HepG2 (cell line): ENCODE measurements around the gene ADGRL3. TPM values are rescaled to one million over a fixed set of nuclear protein-coding genes. Genes with fewer than 3 reads are reported as not detected.

Source experiments
- ATAC-seq: fragments of 200-7000 bp; cut with Tn5 transposase; 3 replicates; pipeline ENCODE4 v1.9.1; 2020; ENCODE audit warnings: mild to moderate bottlenecking, moderate library complexity
- BruUV-seq: library from RNA; stranded (reverse); fragments of 400-500 nt; replicated peaks from 2 replicates; lab custom pipeline; 2021; lab: Mats Ljungman, UMichigan
- CTCF ChIA-PET: fragments of 300-600 bp; formaldehyde crosslinking; extraction: SDS; loops from one replicate; lab custom pipeline; 2021; ENCODE audit warnings: low total read pairs, inconsistent platforms, low intra/inter-chr PET ratio; lab: Yijun Ruan, JAX
- POLR2A ChIA-PET: fragments of 350-600 bp; sonication (Branson Sonifier 250); formaldehyde crosslinking; loops from one replicate; lab custom pipeline; 2020; ENCODE audit warnings: antibody characterized with exemption, inconsistent platforms; lab: Yijun Ruan, JAX
- DNase-seq: peaks from one replicate; pipeline ENCODE4 v3.0.0-alpha.2; 2015; ENCODE audit warnings: low spot score
- FAIRE-seq: peaks from 3 replicates; lab custom pipeline; 2011; peaks lifted over from hg19 to GRCh38; lab: Jason Lieb, UNC
- H2AFZ ChIP-seq: one replicate; pipeline ENCODE4 v1.6.1; 2011; ENCODE audit warnings: low read length, inconsistent platforms
- H3K27ac ChIP-seq: fragments of 300-600 bp; 3 replicates; pipeline ENCODE4 v1.8.0; 2011; ENCODE audit warnings: mixed run types, mild to moderate bottlenecking, mixed read lengths, low read length, inconsistent platforms; ENCODE audit not compliant: insufficient read depth; ENCODE audit errors: extremely low read length
- H3K27me3 ChIP-seq, 2 experiments: fragments of 200-600 bp in 1 of 2; 2 replicates in 1 of 2; 3 replicates in 1 of 2; pipeline versions ENCODE4 v1.6.0 to v1.8.0; 2011; ENCODE audit warnings: low read length in 2 of 2, mild to moderate bottlenecking in 2 of 2, moderate library complexity in 2 of 2, inconsistent platforms in 1 of 2; ENCODE audit not compliant: insufficient read depth in 2 of 2, control insufficient read depth in 1 of 2
- H3K36me3 ChIP-seq, 2 experiments: fragments of 200-600 bp in 1 of 2; replicated peaks in 1 of 2; 2 replicates in 1 of 2; 3 replicates in 1 of 2; pipeline versions ENCODE4 v1.5.1 to v1.8.0; 2011; ENCODE audit warnings: low read length in 2 of 2, inconsistent platforms in 1 of 2; ENCODE audit not compliant: insufficient read depth in 2 of 2, control insufficient read depth in 1 of 2
- H3K4me1 ChIP-seq: 2 replicates; pipeline ENCODE4 v1.5.1; 2012; ENCODE audit warnings: low read length, inconsistent platforms; ENCODE audit not compliant: insufficient read depth
- H3K4me2 ChIP-seq: 2 replicates; pipeline ENCODE4 v1.6.0; 2011; ENCODE audit warnings: low read depth, low read length, inconsistent platforms
- H3K4me3 ChIP-seq, 3 experiments: fragments of 200-600 bp in 1 of 3; sonication (generic), shearing (Covaris generic) in 1 of 3; replicated peaks in 1 of 3; 2 replicates each; pipeline ENCODE4 v1.5.1; 2011 to 2016; ENCODE audit warnings: low read length in 3 of 3, inconsistent platforms in 2 of 3, low read depth in 2 of 3, mild to moderate bottlenecking in 2 of 3, control low read depth in 1 of 3, mixed read lengths in 1 of 3; ENCODE audit not compliant: insufficient read depth in 1 of 3
- H3K79me2 ChIP-seq: one replicate; pipeline ENCODE4 v1.6.1; 2011; ENCODE audit warnings: low read length, inconsistent platforms; ENCODE audit not compliant: insufficient read depth
- H3K9ac ChIP-seq: 2 replicates; pipeline ENCODE4 v1.6.0; 2011; ENCODE audit warnings: mild to moderate bottlenecking, low read depth, low read length, inconsistent platforms; ENCODE audit not compliant: insufficient read depth
- H3K9me3 ChIP-seq: 2 replicates; pipeline ENCODE4 v1.5.1; 2012; ENCODE audit warnings: mild to moderate bottlenecking, low read length
- H4K20me1 ChIP-seq: 2 replicates; pipeline ENCODE4 v1.6.0; 2011; ENCODE audit warnings: inconsistent platforms, mild to moderate bottlenecking, low read length, moderate library complexity; ENCODE audit not compliant: insufficient read depth
- AGO2 ChIP-seq: fragments of 200-400 bp; formaldehyde crosslinking; optimal IDR thresholded peaks from 2 replicates; pipeline ENCODE3; 2017; ENCODE audit warnings: mild to moderate bottlenecking, low read depth, low read length, moderate library complexity
- GABPA ChIP-seq, 2 experiments: IDR thresholded peaks; 2 replicates each; pipeline ENCODE4 v1.6.1; 2011 to 2016; ENCODE audit warnings: low read depth in 2 of 2, low read length in 1 of 2, missing biosample characterization in 1 of 2, missing genetic modification characterization in 1 of 2
- GPN1 ChIP-seq: sonication (generic); formaldehyde crosslinking; IDR thresholded peaks from 2 replicates; pipeline ENCODE4 v1.5.1; 2020; ENCODE audit warnings: missing genetic modification reagents, borderline replicate concordance
- GTF2F1 ChIP-seq: fragments of 150-350 bp; IDR thresholded peaks from 2 replicates; pipeline ENCODE4 v1.6.1; 2014; ENCODE audit warnings: low read length
- GZF1 ChIP-seq: sonication (generic); formaldehyde crosslinking; IDR thresholded peaks from 2 replicates; pipeline ENCODE4 v1.5.1; 2020; ENCODE audit warnings: mild to moderate bottlenecking, missing genetic modification reagents
- JDP2 ChIP-seq: sonication (generic); formaldehyde crosslinking; IDR thresholded peaks from 2 replicates; pipeline ENCODE4 v1.8.1; 2022; ENCODE audit warnings: missing genetic modification reagents, borderline replicate concordance
- MYNN ChIP-seq: sonication (generic); formaldehyde crosslinking; IDR thresholded peaks from 2 replicates; pipeline ENCODE4 v1.4.0; 2020; ENCODE audit warnings: mild to moderate bottlenecking, low read depth, missing genetic modification reagents
- NR2F1 ChIP-seq, 2 experiments: fragments of 450-650 bp in 1 of 2; formaldehyde crosslinking in 1 of 2; IDR thresholded peaks; 2 replicates each; pipeline versions ENCODE4 v1.5.0 to v1.6.1; 2016 to 2020; ENCODE audit warnings: mild to moderate bottlenecking in 1 of 2, missing compliant biosample characterization in 1 of 2, missing genetic modification reagents in 1 of 2, moderate library complexity in 1 of 2
- ZNF432 ChIP-seq: sonication (generic); formaldehyde crosslinking; IDR thresholded peaks from 2 replicates; pipeline ENCODE4 v1.5.0; 2020; ENCODE audit warnings: missing genetic modification reagents, mild to moderate bottlenecking, borderline replicate concordance
- ZSCAN22 ChIP-seq: sonication (generic); formaldehyde crosslinking; IDR thresholded peaks from 2 replicates; pipeline ENCODE4 v1.4.0; 2020; ENCODE audit warnings: mild to moderate bottlenecking, missing genetic modification reagents
- WGBS: methylation state at CpG from one replicate; pipeline ENCODE4 v1.1.6; 2017; ENCODE audit warnings: low lambda C conversion rate; 5-methylcytosine and 5-hydroxymethylcytosine counted together
- in situ Hi-C: cut with HindIII; loops from 2 replicates; pipeline ENCODE4 v1.10.0; 2017; ENCODE audit warnings: low pct_unique_long_range_greater_than_20kb; ENCODE audit not compliant: extremely low pct_ligation_motif_present
- intact Hi-C: fragments of 100-400 bp; cut with micrococcal nuclease; formaldehyde crosslinking; loops from one replicate; pipeline ENCODE4 v1.10.0; 2022; ENCODE audit not compliant: unreplicated experiment
- polyA plus RNA-seq, 8 experiments: library from polyadenylated mRNA; depleted of rRNA in 3 of 8; stranded (reverse) in 7 of 8; unstranded in 1 of 8; fragments of >200 nt; fragmentation: Illumina TruSeq in 4 of 8; extraction: Trizol in 4 of 8; gene quantifications; 2 replicates each; pipeline versions ENCODE4 v1.2.1 to v1.2.3, GENCODE V29; 2011 to 2016; ENCODE audit warnings: low read depth in 4 of 8, missing spikeins in 1 of 8, mixed read lengths in 1 of 8; ENCODE audit not compliant: insufficient read depth in 1 of 8
- total RNA-seq, 5 experiments: library from RNA; depleted of rRNA; stranded (reverse); fragments of >200 nt; fragmentation: Illumina TruSeq; extraction: Trizol; gene quantifications; 2 replicates each; pipeline ENCODE4 v1.2.3, GENCODE V29; 2016; ENCODE audit warnings: low read depth in 1 of 5
- TF ChIP-seq, protein P1 (sequence below): sonication (generic); formaldehyde crosslinking; IDR thresholded peaks from 2 replicates; pipeline ENCODE4 v1.5.0; 2020; ENCODE audit warnings: mild to moderate bottlenecking, missing genetic modification reagents, borderline replicate concordance

The ADGRL3 gene
- total and polyA plus RNA-seq, 2 of the 13 experiments (the other 11 are each of a cell fraction or from before 2014, with no cell fraction given), result 0.04 to 0.05 TPM

DNA sequence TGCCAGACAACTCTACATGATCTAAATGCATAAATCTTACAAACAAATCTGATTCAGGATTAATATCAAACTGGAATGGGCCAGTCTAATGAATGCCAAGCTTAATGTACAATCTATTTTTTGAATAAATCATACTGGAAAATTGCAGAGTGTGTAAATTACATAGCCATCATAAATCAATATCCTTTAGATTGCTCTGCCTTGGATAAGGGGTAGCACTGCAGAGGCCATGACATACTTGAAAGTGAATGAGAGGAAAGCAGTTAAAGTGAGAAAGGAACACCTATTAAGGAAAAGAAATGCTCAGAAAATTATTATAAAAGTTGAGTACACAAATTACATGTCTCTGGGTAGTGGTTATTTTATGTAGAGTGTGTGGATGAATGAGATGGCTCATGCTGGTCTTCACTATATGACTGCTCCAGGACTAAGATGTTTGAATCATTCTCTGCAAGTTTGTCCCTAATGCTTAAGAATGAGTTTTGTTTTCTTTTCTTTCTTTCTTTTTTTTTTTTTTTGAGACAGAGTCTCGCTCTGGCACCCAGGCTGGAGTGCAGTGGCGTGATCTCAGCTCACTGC lies 100.2 kb downstream of the ADGRL3 start:
- Histone ChIP-seq H3K36me3 (no peaks in the 10 kb centered on the region), H3K9ac (no peak overlapping the region), H3K9me3 (no peaks in the 10 kb centered on the region), H3K27ac (no peak overlapping the region), H3K4me1 (no peaks in the 10 kb centered on the region), H3K4me2 (no peak overlapping the region), H2AFZ (no peak overlapping the region), H3K4me3 (no peak overlapping the region), H4K20me1 (no peaks in the 10 kb centered on the region), H3K27me3 (no peaks in the 10 kb centered on the region), H3K79me2 (no peaks in the 10 kb centered on the region)
- DNase-seq (no peak), FAIRE-seq (no peak), ATAC-seq (no peak)
- TF ChIP-seq NR2F1 (CRISPR knock-in tag; IDR thresholded peaks at IDR 0.05) (no peak), GPN1 (CRISPR knock-in tag) (no peak), ZSCAN22 (CRISPR knock-in tag) (no peak), GTF2F1 (no peak), JDP2 (CRISPR knock-in tag) (no peak), ZNF432 (CRISPR knock-in tag) (no peak), GABPA (IDR thresholded peaks at IDR 0.05; ENCODE audit: low read depth, low read length) (no peak), GABPA (CRISPR knock-in tag; IDR thresholded peaks at IDR 0.05; ENCODE audit: low read depth) (no peak), AGO2 (no peak), GZF1 (CRISPR knock-in tag) (no peak), MYNN (no peak)
- TF ChIP-seq, protein P1, sequence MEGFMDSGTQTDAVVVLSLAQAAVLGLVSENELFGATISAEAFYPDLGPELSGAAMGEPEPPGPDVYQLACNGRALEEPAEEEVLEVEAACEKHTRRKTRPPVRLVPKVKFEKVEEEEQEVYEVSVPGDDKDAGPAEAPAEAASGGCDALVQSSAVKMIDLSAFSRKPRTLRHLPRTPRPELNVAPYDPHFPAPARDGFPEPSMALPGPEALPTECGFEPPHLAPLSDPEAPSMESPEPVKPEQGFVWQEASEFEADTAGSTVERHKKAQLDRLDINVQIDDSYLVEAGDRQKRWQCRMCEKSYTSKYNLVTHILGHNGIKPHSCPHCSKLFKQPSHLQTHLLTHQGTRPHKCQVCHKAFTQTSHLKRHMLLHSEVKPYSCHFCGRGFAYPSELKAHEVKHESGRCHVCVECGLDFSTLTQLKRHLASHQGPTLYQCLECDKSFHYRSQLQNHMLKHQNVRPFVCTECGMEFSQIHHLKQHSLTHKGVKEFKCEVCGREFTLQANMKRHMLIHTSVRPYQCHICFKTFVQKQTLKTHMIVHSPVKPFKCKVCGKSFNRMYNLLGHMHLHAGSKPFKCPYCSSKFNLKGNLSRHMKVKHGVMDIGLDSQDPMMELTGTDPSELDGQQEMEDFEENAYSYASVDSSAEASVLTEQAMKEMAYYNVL (CRISPR knock-in tag), result no peak
- WGBS, result 9% methylated on average over 2 of the region's 2 CpGs
- ChIA-PET CTCF (no interaction called here), POLR2A (no interaction called here)
- in situ Hi-C loops, result no loop called here
- BruUV-seq, result no TSS peak
- intact Hi-C loops, result no loop called here
